ENCODE results near the gene PODXL.

- TF ChIP-seq ZNF768 (tag by site-specific recombination; IDR thresholded peaks at IDR 0.05) (no peak), CTCF (tag by site-specific recombination; IDR thresholded peaks at IDR 0.05) (no peak), GLI2 (tag by site-specific recombination; IDR thresholded peaks at IDR 0.05; ENCODE audit: borderline replicate concordance, low read depth) (no peak), ZNF433 (tag by site-specific recombination; IDR thresholded peaks at IDR 0.05; ENCODE audit: low read depth) (no peak), OVOL3 (tag by site-specific recombination; IDR thresholded peaks at IDR 0.05) (no peak), ZNF398 (tag by site-specific recombination; IDR thresholded peaks at IDR 0.05) (no peak), ZSCAN16 (tag by site-specific recombination; IDR thresholded peaks at IDR 0.05) (no peak), ELK4 (IDR thresholded peaks at IDR 0.05; ENCODE audit: borderline replicate concordance, low read depth, low read length) (no peak), ZNF138 (tag by site-specific recombination; IDR thresholded peaks at IDR 0.05; ENCODE audit: borderline replicate concordance) (no peak)
These were observed 46.6 kb upstream of the PODXL start for GRCh38 chr7:131602994-131603372.
